Stomach smooth muscle (tissue), 2 donors: ENCODE measurements around the gene IGHMBP2.

Experiments
- H3K27ac ChIP-seq: one replicate; pipeline ENCODE4 v1.7.0; 2013; ENCODE audit warnings: mild to moderate bottlenecking, low read length, inconsistent platforms
- H3K27me3 ChIP-seq, 2 donors: one replicate each; pipeline ENCODE4 v1.7.0; 2013; ENCODE audit warnings: low read length in 2 of 2; ENCODE audit not compliant: insufficient read depth in 2 of 2, control insufficient read depth in 1 of 2
- H3K36me3 ChIP-seq, 2 donors: one replicate each; pipeline ENCODE4 v1.7.0; 2013; ENCODE audit warnings: low read length in 2 of 2; ENCODE audit not compliant: control insufficient read depth in 2 of 2, insufficient read depth in 2 of 2
- H3K4me1 ChIP-seq: one replicate; pipeline ENCODE4 v1.7.0; 2013; ENCODE audit warnings: low read length; ENCODE audit not compliant: control insufficient read depth, insufficient read depth
- H3K4me3 ChIP-seq, 2 donors: one replicate each; pipeline ENCODE4 v1.7.0; 2013; ENCODE audit warnings: low read length in 2 of 2
- H3K9ac ChIP-seq, 2 donors: one replicate each; pipeline ENCODE4 v1.7.0; 2013; ENCODE audit warnings: low read length in 2 of 2, mild to moderate bottlenecking in 1 of 2
- H3K9me3 ChIP-seq, 2 donors: one replicate each; pipeline ENCODE4 v1.7.0; 2013; ENCODE audit warnings: low read length in 2 of 2; ENCODE audit not compliant: control insufficient read depth in 2 of 2
- donor health status: healthy.
- donor health status: Pancreatic carcinoma.

Gene IGHMBP2

DNA sequence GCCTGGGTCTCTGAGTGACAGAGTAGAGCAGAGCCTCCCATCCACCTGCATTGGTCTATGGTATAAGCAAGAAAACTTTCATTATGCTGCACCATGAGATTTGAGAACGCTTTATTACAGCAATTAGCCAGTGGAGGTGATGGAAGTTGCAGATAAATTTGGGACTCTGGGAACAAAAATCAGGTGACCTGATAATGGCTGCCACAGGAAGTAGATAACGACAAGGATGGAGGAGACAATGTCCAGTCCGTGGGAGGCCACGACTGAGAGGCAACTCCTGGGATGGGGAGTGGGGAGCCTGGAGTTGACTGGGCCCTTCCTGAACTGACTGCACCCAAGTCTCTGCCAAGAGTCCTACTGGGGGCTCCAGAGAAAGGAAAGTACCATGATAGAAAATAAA lies 72.4 kb downstream of the IGHMBP2 start:
- H3K36me3 ChIP-seq: no peaks in the 10 kb centered on the region
- H3K27ac ChIP-seq: no peak overlapping the region
- peaks cover 10% of the 10 kb centered on the region for H3K4me1 ChIP-seq

GRCh38 chr11:68976563-68976962 lies 72.9 kb downstream of the IGHMBP2 start:
- Histone ChIP-seq H3K36me3 (no peaks in the 10 kb centered on the region), H3K27me3 (no peaks in the 10 kb centered on the region), H3K4me3 (no peak overlapping the region), H3K9me3 (no peaks in the 10 kb centered on the region), H3K9ac (no peak overlapping the region), H3K27ac (no peak overlapping the region), H3K4me1 (peaks cover 10% of the 10 kb centered on the region)

More for the DNA sequence above, 72.4 kb downstream of the IGHMBP2 start:
- no peaks in the 10 kb centered on the region for H3K9me3 ChIP-seq
- H3K4me3 ChIP-seq: no peak overlapping the region
- no peak overlapping the region for H3K9ac ChIP-seq
- no peaks in the 10 kb centered on the region for H3K27me3 ChIP-seq

DNA sequence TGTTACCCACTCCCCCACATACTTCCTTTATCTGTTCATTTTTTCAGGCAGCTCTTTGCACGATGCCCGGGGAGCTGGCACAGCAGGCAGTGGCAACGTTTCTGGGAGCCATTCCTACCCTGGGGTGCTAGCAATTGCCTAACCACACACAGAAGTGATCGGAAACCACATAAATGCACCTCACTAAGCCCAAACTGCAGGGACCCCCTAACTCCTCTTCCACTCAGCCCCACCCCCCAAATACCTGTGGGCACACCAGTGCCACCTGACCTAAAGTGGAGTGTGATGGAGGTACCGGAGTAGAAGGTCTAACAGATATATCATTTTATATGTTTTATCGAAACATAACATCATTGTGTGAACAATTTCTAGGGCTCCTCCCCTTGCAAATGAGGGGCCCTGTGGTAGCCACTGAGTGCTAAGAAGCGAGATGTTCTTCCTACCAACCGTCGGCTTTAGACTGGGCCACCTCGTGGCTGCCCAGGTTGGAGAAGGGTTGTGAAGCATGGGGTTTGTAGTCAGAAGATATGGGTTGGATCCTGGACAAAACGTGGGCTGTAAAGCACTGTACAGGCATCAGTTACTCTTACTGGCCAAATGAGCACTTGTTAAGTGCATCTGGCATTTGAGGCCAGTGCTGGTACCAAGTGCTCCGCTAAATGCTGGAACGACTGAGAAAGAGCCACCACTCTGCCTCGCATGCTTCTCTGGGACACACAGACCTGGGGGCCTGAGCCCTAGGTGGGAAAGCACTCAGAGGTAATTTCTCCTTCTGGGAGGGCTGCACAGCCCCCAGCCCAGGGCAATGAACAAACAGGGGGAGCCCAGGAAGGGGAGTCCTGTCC lies 74.3 kb downstream of the IGHMBP2 start:
- Histone ChIP-seq H3K9ac (no peak overlapping the region), H3K9me3 (no peaks in the 10 kb centered on the region), H3K27ac (no peak overlapping the region), H3K27me3 (no peaks in the 10 kb centered on the region), H3K36me3 (no peaks in the 10 kb centered on the region), H3K4me3 (no peak overlapping the region), H3K4me1 (peaks cover 10% of the 10 kb centered on the region)

DNA sequence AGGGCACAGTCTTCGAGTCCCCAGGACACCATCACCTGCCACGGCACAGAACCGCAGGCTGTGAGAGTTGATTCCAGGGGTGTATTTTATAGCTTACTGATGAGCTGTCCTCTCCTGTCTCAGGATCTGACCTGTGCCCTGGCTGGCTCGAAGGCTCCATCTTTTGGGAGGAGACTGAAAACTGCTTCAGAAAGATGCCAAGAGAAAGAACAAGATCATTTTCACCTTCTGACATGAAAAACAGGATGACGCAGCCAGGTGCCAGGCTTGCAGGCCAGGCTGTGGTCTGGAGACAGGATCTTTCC lies 74.9 kb downstream of the IGHMBP2 start:
- H3K9me3 ChIP-seq: no peaks in the 10 kb centered on the region
- peaks cover 5% of the 10 kb centered on the region for H3K4me1 ChIP-seq
- no peak overlapping the region for H3K27ac ChIP-seq
- H3K9ac ChIP-seq: no peak overlapping the region
- no peak overlapping the region for H3K4me3 ChIP-seq
- no peaks in the 10 kb centered on the region for H3K36me3 ChIP-seq
- no peaks in the 10 kb centered on the region for H3K27me3 ChIP-seq

DNA sequence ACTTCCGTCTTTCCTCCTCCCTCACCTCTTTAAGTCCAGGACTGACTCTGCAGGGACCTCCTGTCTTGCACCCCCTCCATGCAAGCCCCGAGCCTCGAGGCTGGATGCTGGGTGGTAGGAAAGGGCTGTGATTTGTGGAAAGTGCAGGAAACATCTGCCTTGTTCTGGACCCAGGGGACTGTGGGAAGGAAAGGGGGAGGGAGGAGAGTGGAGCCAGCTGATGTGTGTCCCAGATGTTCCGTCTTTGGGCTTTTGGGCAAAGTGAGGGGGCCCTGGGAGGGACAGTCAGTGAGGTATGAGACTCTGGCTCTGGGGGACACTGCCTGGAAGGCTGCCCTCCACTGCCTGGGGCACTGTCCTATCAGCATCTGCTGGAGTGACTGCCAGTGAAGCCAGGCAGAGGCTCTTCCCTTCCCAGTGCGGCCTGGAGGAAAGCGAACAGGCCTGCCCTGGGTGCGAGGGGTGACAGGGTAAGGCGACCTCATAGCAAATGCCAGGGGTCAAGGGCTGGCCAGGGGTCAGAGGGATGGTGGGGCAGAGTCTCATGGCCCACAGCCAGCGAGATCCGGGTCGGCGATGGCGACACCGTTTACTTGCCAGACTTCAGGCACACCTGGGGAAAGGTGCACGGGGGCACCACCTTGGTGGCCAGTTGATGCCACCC lies 75.4 kb downstream of the IGHMBP2 start:
- no peaks in the 10 kb centered on the region for H3K9me3 ChIP-seq
- H3K4me1 ChIP-seq: peaks cover 3% of the 10 kb centered on the region
- no peaks in the 10 kb centered on the region for H3K36me3 ChIP-seq
- H3K27me3 ChIP-seq: no peaks in the 10 kb centered on the region
- no peak overlapping the region for H3K4me3 ChIP-seq
- H3K9ac ChIP-seq: no peak overlapping the region
- no peak overlapping the region for H3K27ac ChIP-seq

- no peaks in the 10 kb centered on the region for H3K36me3 ChIP-seq
- H3K9ac ChIP-seq: no peak overlapping the region
- no peak overlapping the region for H3K4me3 ChIP-seq
- peaks cover 3% of the 10 kb centered on the region for H3K4me1 ChIP-seq
- H3K9me3 ChIP-seq: no peaks in the 10 kb centered on the region
- H3K27me3 ChIP-seq: no peaks in the 10 kb centered on the region
- no peak overlapping the region for H3K27ac ChIP-seq
Measured at GRCh38 chr11:68979931-68980775, 76.5 kb downstream of the IGHMBP2 start.

- Histone ChIP-seq H3K4me3 (no peak within 1 kb of the TSS), H3K27ac (no peak within 1 kb of the TSS)
Measured at GRCh38 chr11:68980776-68981065, 77.0 kb downstream of the IGHMBP2 start, which contains the start of gene MRGPRD. TSS of gene MRGPRD (minus strand) at chr11:68980986. CDS start at chr11:68980986, 0 bp downstream.

GRCh38 chr11:68982134-68982533 lies 78.4 kb downstream of the IGHMBP2 start:
- Histone ChIP-seq H3K27ac (no peak overlapping the region), H3K9ac (no peak overlapping the region), H3K27me3 (no peaks in the 10 kb centered on the region), H3K4me1 (no peaks in the 10 kb centered on the region), H3K36me3 (no peaks in the 10 kb centered on the region), H3K4me3 (no peak overlapping the region), H3K9me3 (peaks cover 2 to 5% of the 10 kb centered on the region in 2 donors)

More at GRCh38 chr11:68980776-68981065, 77.0 kb downstream of the IGHMBP2 start, which contains the start of gene MRGPRD:
- H3K9me3 ChIP-seq: no peaks in the 10 kb centered on the region
- H3K36me3 ChIP-seq: no peaks in the 10 kb centered on the region
- no peak within 1 kb of the TSS for H3K9ac ChIP-seq
- peaks cover 3% of the 10 kb centered on the region for H3K4me1 ChIP-seq
- H3K27me3 ChIP-seq: no peaks in the 10 kb centered on the region

- H3K27me3 ChIP-seq: no peaks in the 10 kb centered on the region
- H3K4me3 ChIP-seq: no peak overlapping the region
- peaks cover 6% of the 10 kb centered on the region in 2 donors for H3K9me3 ChIP-seq
- no peaks in the 10 kb centered on the region for H3K4me1 ChIP-seq
- no peak overlapping the region for H3K27ac ChIP-seq
- no peaks in the 10 kb centered on the region for H3K36me3 ChIP-seq
- no peak overlapping the region for H3K9ac ChIP-seq
Measured at GRCh38 chr11:68983801-68984200, 80.1 kb downstream of the IGHMBP2 start.

GRCh38 chr11:68987211-68987610 lies 83.5 kb downstream of the IGHMBP2 start:
- Histone ChIP-seq H3K27me3 (no peaks in the 10 kb centered on the region), H3K9me3 (peaks cover 6% of the 10 kb centered on the region in 2 donors), H3K36me3 (no peaks in the 10 kb centered on the region), H3K9ac (no peak overlapping the region), H3K27ac (no peak overlapping the region), H3K4me3 (no peak overlapping the region), H3K4me1 (no peaks in the 10 kb centered on the region)
